OCI-LY7 (cell line): ENCODE results near the gene AKAP13. TPM values are rescaled to one million over a fixed set of nuclear protein-coding genes. Genes with fewer than 3 reads are reported as not detected.

Experiments
- BruUV-seq: library from RNA; stranded (reverse); fragments of 400-500 nt; replicated peaks from 2 replicates; lab custom pipeline; 2021; lab: Mats Ljungman, UMichigan
- CTCF ChIA-PET: fragments of 300-600 bp; sonication (Branson Sonifier 250); formaldehyde crosslinking; loops from one replicate; lab custom pipeline; 2022; ENCODE audit warnings: antibody characterized with exemption; ENCODE audit not compliant: unreplicated experiment; lab: Charles Lee
- POLR2A ChIA-PET: fragments of 300-600 bp; sonication (Branson Sonifier 250); formaldehyde crosslinking; loops from one replicate; lab custom pipeline; 2022; ENCODE audit warnings: antibody characterized with exemption; lab: Charles Lee
- DNase-seq: peaks from one replicate; pipeline ENCODE4 v3.0.0-alpha.2; 2015; ENCODE audit warnings: low spot score
- H2AFZ ChIP-seq: fragments of 200-600 bp; sonication (generic), shearing (Covaris generic); 2 replicates; pipeline ENCODE4 v1.6.1; 2014; ENCODE audit warnings: mild to moderate bottlenecking, antibody characterized with exemption, low read length, moderate library complexity
- H3K27ac ChIP-seq: fragments of 200-600 bp; sonication (generic); 2 replicates; pipeline ENCODE4 v1.5.1; 2014; ENCODE audit warnings: mixed run types, low read depth, mild to moderate bottlenecking, moderate library complexity, low read length, inconsistent platforms; ENCODE audit not compliant: poor library complexity, severe bottlenecking
- H3K36me3 ChIP-seq: fragments of 200-600 bp; sonication (generic); 2 replicates; pipeline ENCODE4 v1.6.1; 2014; ENCODE audit warnings: mild to moderate bottlenecking, antibody characterized with exemption, low read length, moderate library complexity, mixed read lengths; ENCODE audit not compliant: insufficient read depth
- H3K4me1 ChIP-seq: fragments of 200-600 bp; sonication (generic); 2 replicates; pipeline ENCODE4 v1.5.1; 2014; ENCODE audit warnings: mild to moderate bottlenecking, low read length; ENCODE audit not compliant: insufficient read depth, poor library complexity, severe bottlenecking
- H3K4me2 ChIP-seq: fragments of 200-600 bp; sonication (generic); 2 replicates; pipeline ENCODE4 v1.6.1; 2014; ENCODE audit warnings: mild to moderate bottlenecking, low read length
- H3K4me3 ChIP-seq: fragments of 200-600 bp; sonication (generic); 2 replicates; pipeline ENCODE4 v1.5.1; 2014; ENCODE audit warnings: mild to moderate bottlenecking, low read depth, low read length; ENCODE audit not compliant: poor library complexity, severe bottlenecking
- H3K79me2 ChIP-seq: fragments of 200-600 bp; sonication (generic); 2 replicates; pipeline ENCODE4 v1.6.1; 2016; ENCODE audit warnings: low read depth, mild to moderate bottlenecking, low read length, moderate library complexity, mixed read lengths; ENCODE audit not compliant: insufficient read depth
- H3K9me2 ChIP-seq: fragments of 200-600 bp; sonication (generic); 2 replicates; pipeline ENCODE4 v1.6.1; 2016; ENCODE audit warnings: mild to moderate bottlenecking, low read length, mixed read lengths; ENCODE audit not compliant: insufficient read depth
- H3K9me3 ChIP-seq: fragments of 200-600 bp; sonication (generic); 2 replicates; pipeline ENCODE4 v1.6.1; 2014; ENCODE audit warnings: mild to moderate bottlenecking, mixed run types, low read length, mixed read lengths
- H4K20me1 ChIP-seq: fragments of 200-600 bp; sonication (generic); 2 replicates; pipeline ENCODE4 v1.6.1; 2014; ENCODE audit warnings: mild to moderate bottlenecking, antibody characterized with exemption, low read length, moderate library complexity, mixed read lengths; ENCODE audit not compliant: insufficient read depth
- CTCF ChIP-seq: fragments of 200-600 bp; sonication (generic); conservative IDR thresholded peaks from 2 replicates; pipeline ENCODE4 v1.5.1; 2014; ENCODE audit warnings: mild to moderate bottlenecking, antibody characterized with exemption, low read length, moderate library complexity, mixed read lengths
- EZH2phosphoT487 ChIP-seq: fragments of 200-600 bp; sonication (generic); IDR thresholded peaks from 2 replicates; pipeline ENCODE4 v1.6.1; 2018; ENCODE audit warnings: low read depth, borderline replicate concordance, mild to moderate bottlenecking, mixed run types, antibody characterized with exemption, low read length, moderate library complexity, mixed read lengths
- intact Hi-C: fragments of 100-400 bp; cut with micrococcal nuclease; formaldehyde crosslinking; loops from one replicate; pipeline ENCODE4 v1.10.0; 2022; ENCODE audit not compliant: unreplicated experiment
- total RNA-seq, 2 experiments: library from RNA; depleted of rRNA in 1 of 2; stranded (reverse); fragments of >200 nt in 1 of 2; shearing (Covaris generic) in 1 of 2; gene quantifications; 2 replicates each; pipeline ENCODE4 v1.2.3, GENCODE V29; 2014 to 2022

Gene AKAP13
- total RNA-seq, 2 experiments from 2014 or later: 140 to 250 TPM

- POLR2A ChIA-PET: no interaction called here
- no TSS peak for BruUV-seq
- intact Hi-C loops: no loop called here
Measured at GRCh38 chr15:85495096-85495495, 114.7 kb downstream of the AKAP13 start.

GRCh38 chr15:85495544-85495943 is 115.1 kb downstream of the AKAP13 start:
- H3K4me2 ChIP-seq: no peak overlapping the region
- no peaks in the 10 kb centered on the region for H3K9me3 ChIP-seq
- intact Hi-C loops: no loop called here
- H3K9me2 ChIP-seq: no peaks in the 10 kb centered on the region
- H3K27ac ChIP-seq: no peak overlapping the region
- TF ChIP-seq EZH2phosphoT487 (no peak), CTCF (no peak)
- peaks cover 25% of the 10 kb centered on the region; the same call in 1 of the 2 replicates for H3K36me3 ChIP-seq
- peaks cover 79% of the 10 kb centered on the region for H3K79me2 ChIP-seq
- no peak overlapping the region for H3K4me3 ChIP-seq
- POLR2A ChIA-PET: no interaction called here
- H4K20me1 ChIP-seq: peaks cover 48% of the 10 kb centered on the region
- no TSS peak for BruUV-seq
- CTCF ChIA-PET: no interaction called here
- H2AFZ ChIP-seq: no peak overlapping the region
- H3K4me1 ChIP-seq: peaks cover 33% of the 10 kb centered on the region
- no peak for DNase-seq

More at GRCh38 chr15:85495096-85495495, 114.7 kb downstream of the AKAP13 start:
- no peak overlapping the region for H3K4me3 ChIP-seq
- no peak overlapping the region for H2AFZ ChIP-seq
- H3K4me1 ChIP-seq: peaks cover 34% of the 10 kb centered on the region
- CTCF ChIA-PET: no interaction called here
- peaks cover 79% of the 10 kb centered on the region for H3K79me2 ChIP-seq
- no peaks in the 10 kb centered on the region for H3K9me2 ChIP-seq
- DNase-seq: no peak
- TF ChIP-seq CTCF (no peak), EZH2phosphoT487 (no peak)
- H3K36me3 ChIP-seq: peaks cover 30% of the 10 kb centered on the region; the same call in 1 of the 2 replicates
- no peak overlapping the region for H3K4me2 ChIP-seq
- H3K27ac ChIP-seq: no peak overlapping the region
- peaks cover 48% of the 10 kb centered on the region for H4K20me1 ChIP-seq
- H3K9me3 ChIP-seq: no peaks in the 10 kb centered on the region

- TF ChIP-seq EZH2phosphoT487: no peak
- no peak for TF ChIP-seq CTCF
- intact Hi-C loops: no loop called here
- no peak overlapping the region for H3K27ac ChIP-seq
- no TSS peak for BruUV-seq
- no peaks in the 10 kb centered on the region for H3K9me3 ChIP-seq
- DNase-seq: no peak
- H3K4me1 ChIP-seq: peaks cover 33% of the 10 kb centered on the region
- H3K4me2 ChIP-seq: no peak overlapping the region
- ChIA-PET POLR2A (interaction anchor here (0.7 kb wide), 1 partner anchor 45 kb away, joined by 3 read pairs; no protein-coding TSS in a partner anchor), CTCF (no interaction called here)
- peaks cover 82% of the 10 kb centered on the region for H3K79me2 ChIP-seq
- H3K4me3 ChIP-seq: no peak overlapping the region
- no peak overlapping the region for H2AFZ ChIP-seq
- peaks cover 19% of the 10 kb centered on the region; the same call in 1 of the 2 replicates for H3K36me3 ChIP-seq
- peaks cover 45% of the 10 kb centered on the region for H4K20me1 ChIP-seq
- no peaks in the 10 kb centered on the region for H3K9me2 ChIP-seq
Measured at GRCh38 chr15:85496151-85496550, 115.7 kb downstream of the AKAP13 start.
